Breast epithelium (tissue), 4 donors: Measurements from ENCODE around the gene DNAL4. TPM values are rescaled to one million over a fixed set of nuclear protein-coding genes. Genes with fewer than 3 reads are reported as not detected.
A peak's percentile ranks its signal among the peaks of the same experiment; 100 is the strongest.

Experiments used
- DNase-seq, 2 donors: peaks; one replicate each; pipeline ENCODE4 v3.0.0-alpha.2; 2019; ENCODE audit warnings: low spot score in 2 of 2
- H3K27ac ChIP-seq, 2 donors: fragments of 200-600 bp; sonication (generic) in 1 of 2; one replicate each; pipeline ENCODE4 v1.5.1; 2016 to 2019; ENCODE audit warnings: mild to moderate bottlenecking in 1 of 2
- H3K27me3 ChIP-seq, 2 donors: fragments of 200-600 bp; sonication (generic) in 1 of 2; one replicate each; pipeline versions ENCODE4 v1.5.1 to v1.6.0; 2017 to 2019; ENCODE audit warnings: control low read depth in 1 of 2, mild to moderate bottlenecking in 1 of 2
- H3K36me3 ChIP-seq: fragments of 200-600 bp; one replicate; pipeline ENCODE4 v1.5.1; 2019
- H3K4me1 ChIP-seq, 2 donors: fragments of 200-600 bp; sonication (generic); one replicate each; pipeline ENCODE4 v1.5.1; 2016 to 2019; ENCODE audit warnings: control low read depth in 1 of 2
- H3K4me3 ChIP-seq, 3 donors: fragments of 200-600 bp; sonication (generic); 1 replicate in 2 of 3; 2 replicates in 1 of 3; pipeline ENCODE4 v1.5.1; 2016 to 2019; ENCODE audit warnings: mild to moderate bottlenecking in 3 of 3, moderate library complexity in 2 of 3
- H3K9me3 ChIP-seq, 2 donors: fragments of 200-600 bp; sonication (generic) in 1 of 2; one replicate each; pipeline ENCODE4 v1.5.1; 2016 to 2019; ENCODE audit warnings: control low read depth in 1 of 2
- CTCF ChIP-seq, 3 donors: fragments of 450-650 bp; IDR thresholded peaks; one replicate each; pipeline ENCODE4 v1.5.1; 2016 to 2017; ENCODE audit warnings: antibody characterized with exemption in 3 of 3, mild to moderate bottlenecking in 3 of 3, moderate library complexity in 3 of 3
- POLR2A ChIP-seq: fragments of 450-650 bp; IDR thresholded peaks from one replicate; pipeline ENCODE4 v1.6.1; 2016; ENCODE audit warnings: antibody characterized with exemption, mild to moderate bottlenecking, moderate library complexity
- POLR2AphosphoS5 ChIP-seq, 3 donors: sonication (generic); formaldehyde crosslinking; IDR thresholded peaks; one replicate each; pipeline ENCODE4 v1.6.1; 2017; ENCODE audit warnings: antibody characterized with exemption in 3 of 3
- intact Hi-C: fragments of 100-400 bp; cut with DNase I; formaldehyde crosslinking; loops from one replicate; pipeline ENCODE4 v1.15.1; 2023; ENCODE audit warnings: low total_unique reads
- total RNA-seq, 3 donors: library from RNA; depleted of rRNA; stranded (reverse); fragments of >200 nt; gene quantifications; one replicate each; pipeline ENCODE4 v1.1.0, GENCODE V29; 2016

DNAL4 gene
- total RNA-seq, 3 donors from 2014 or later: 17.8 to 31.2 (median 21.3) TPM

- Histone ChIP-seq H3K27ac (no peak overlapping the region), H3K9me3 (no peaks in the 10 kb centered on the region), H3K27me3 (no peaks in the 10 kb centered on the region), H3K4me1 (no peaks in the 10 kb centered on the region), H3K4me3 (no peak overlapping the region), H3K36me3 (no peaks in the 10 kb centered on the region)
- intact Hi-C loops: loop anchor here (1.0 kb wide), 1 partner anchor 23 kb away; no protein-coding TSS in a partner anchor
- no peak for DNase-seq
- TF ChIP-seq POLR2A (no peak), CTCF (IDR thresholded peaks at IDR 0.05) (no peak), POLR2AphosphoS5 (IDR thresholded peaks at IDR 0.05) (no peak)
These were observed 2.5 kb upstream of the DNAL4 start for GRCh38 chr22:38796262-38796957.

- TF ChIP-seq POLR2AphosphoS5 (IDR thresholded peaks at IDR 0.05) (no peak), CTCF (IDR thresholded peaks at IDR 0.05) (no peak)
- intact Hi-C loops: no loop called here
- no peaks in the 10 kb centered on the region for H3K9me3 ChIP-seq
- H3K27me3 ChIP-seq: no peaks in the 10 kb centered on the region
- no peaks in the 10 kb centered on the region for H3K4me1 ChIP-seq
- no peaks in the 10 kb centered on the region for H3K36me3 ChIP-seq
- H3K4me3 ChIP-seq: no peak overlapping the region
- no peak overlapping the region for H3K27ac ChIP-seq
- DNase-seq: no peak
These were observed 1.6 kb upstream of the DNAL4 start for GRCh38 chr22:38795569-38795968.

GRCh38 chr22:38793317-38793716 is 626 bp downstream of the DNAL4 start:
- intact Hi-C loops: no loop called here
- Histone ChIP-seq H3K9me3 (no peaks in the 10 kb centered on the region), H3K36me3 (no peaks in the 10 kb centered on the region), H3K4me1 (peaks cover 3 to 8% of the 10 kb centered on the region in 2 donors), H3K27ac (peak overlapping the region; percentile 93 to 95), H3K4me3 (peak overlapping the region; percentile 83 to 85 (median 84)), H3K27me3 (no peaks in the 10 kb centered on the region)
- no peak for TF ChIP-seq POLR2AphosphoS5 (IDR thresholded peaks at IDR 0.05)
- TF ChIP-seq POLR2A: no peak
- no peak for TF ChIP-seq CTCF (IDR thresholded peaks at IDR 0.05)
- DNase-seq: no peak

GRCh38 chr22:38792833-38793232 is 1.1 kb downstream of the DNAL4 start:
- intact Hi-C loops: no loop called here
- H3K27me3 ChIP-seq: no peaks in the 10 kb centered on the region
- no peaks in the 10 kb centered on the region for H3K9me3 ChIP-seq
- peaks cover 3 to 8% of the 10 kb centered on the region in 2 donors for H3K4me1 ChIP-seq
- peak overlapping the region; percentile 93 to 95 for H3K27ac ChIP-seq
- no peaks in the 10 kb centered on the region for H3K36me3 ChIP-seq
- peak overlapping the region; percentile 83 to 85 (median 84) for H3K4me3 ChIP-seq
- TF ChIP-seq POLR2AphosphoS5 (IDR thresholded peaks at IDR 0.05) (no peak), CTCF (IDR thresholded peaks at IDR 0.05) (no peak), POLR2A (no peak)
- DNase-seq: no peak

- intact Hi-C loops: no loop called here
- no peak for TF ChIP-seq POLR2A
- no peak for TF ChIP-seq CTCF (IDR thresholded peaks at IDR 0.05)
- no peak for TF ChIP-seq POLR2AphosphoS5 (IDR thresholded peaks at IDR 0.05)
- peaks cover 3 to 8% of the 10 kb centered on the region in 2 donors for H3K4me1 ChIP-seq
These were observed 4.3 kb downstream of the DNAL4 start for GRCh38 chr22:38789606-38790005.

More at GRCh38 chr22:38789606-38790005, 4.3 kb downstream of the DNAL4 start:
- Histone ChIP-seq H3K27me3 (no peaks in the 10 kb centered on the region), H3K27ac (peak overlapping the region in 1 of 2 donors; percentile 77), H3K9me3 (no peaks in the 10 kb centered on the region), H3K36me3 (no peaks in the 10 kb centered on the region), H3K4me3 (no peak overlapping the region)
- no peak for DNase-seq
